ENCODE data around the gene ERCC3.
"Not testable (repeated sequence)": the region's sequence is repeated elsewhere in the genome, so short reads cannot be mapped to it uniquely, and the experiment has no call there.

Gene ERCC3

GRCh38 chr2:127280693-127281092 is 13.3 kb downstream of the ERCC3 start:
- DNase-seq (ENCODE audit: low spot score) (no peak), FAIRE-seq (no peak)

DNA sequence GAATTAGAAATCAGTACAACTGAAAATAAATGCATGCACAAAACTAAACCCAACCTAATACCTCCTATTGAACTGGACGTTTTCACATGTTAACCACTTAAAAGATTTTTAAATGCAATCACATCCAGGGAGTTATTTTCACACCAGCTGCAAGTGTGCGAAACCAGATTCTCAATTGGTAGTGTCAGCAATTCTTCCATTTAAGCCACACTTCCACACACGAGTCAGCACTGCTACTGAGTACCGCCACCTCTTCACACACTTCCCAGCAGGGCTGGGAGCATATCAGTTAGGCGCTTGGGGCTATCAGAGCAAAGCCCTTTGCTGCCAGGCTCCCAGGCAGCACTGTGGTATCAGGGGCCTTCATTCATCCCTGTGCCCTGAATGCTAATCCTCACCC is 14.2 kb downstream of the ERCC3 start:
- FAIRE-seq (no peak), DNase-seq (ENCODE audit: low spot score) (no peak)

- DNase-seq (ENCODE audit: low spot score) (no peak), FAIRE-seq (no peak)
These were observed 15.0 kb downstream of the ERCC3 start for GRCh38 chr2:127278959-127279358.

- no peak for DNase-seq (ENCODE audit: low spot score)
- no peak for FAIRE-seq
These were observed 16.9 kb downstream of the ERCC3 start for GRCh38 chr2:127277028-127277427.

- FAIRE-seq (no peak), DNase-seq (ENCODE audit: low spot score) (no peak)
These were observed 18.2 kb downstream of the ERCC3 start for GRCh38 chr2:127275789-127276188.

- DNase-seq (ENCODE audit: low spot score) (no peak), FAIRE-seq (no peak)
These were observed 18.6 kb downstream of the ERCC3 start for GRCh38 chr2:127275356-127275755.

DNA sequence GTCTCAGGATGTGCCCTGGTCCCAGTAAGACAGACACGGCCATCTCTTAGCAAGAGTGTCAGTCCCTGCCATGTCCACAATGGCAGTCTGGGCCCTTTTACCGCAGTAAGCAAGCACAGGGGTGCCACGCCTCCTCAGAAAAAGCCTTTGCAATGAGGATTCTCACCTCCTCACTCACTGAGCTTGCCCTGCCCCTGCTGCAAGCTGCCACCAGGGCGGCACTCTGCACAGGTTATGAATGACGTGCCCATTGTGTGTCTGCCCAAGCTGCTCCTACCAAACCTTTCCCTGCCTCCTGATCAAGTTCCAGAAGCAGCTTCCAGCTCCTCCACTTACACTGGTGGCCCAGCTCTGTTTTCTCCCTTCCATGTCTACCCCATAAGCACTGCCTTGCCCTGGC is 23.3 kb downstream of the ERCC3 start:
- FAIRE-seq (no peak), DNase-seq (ENCODE audit: low spot score) (no peak)

DNA sequence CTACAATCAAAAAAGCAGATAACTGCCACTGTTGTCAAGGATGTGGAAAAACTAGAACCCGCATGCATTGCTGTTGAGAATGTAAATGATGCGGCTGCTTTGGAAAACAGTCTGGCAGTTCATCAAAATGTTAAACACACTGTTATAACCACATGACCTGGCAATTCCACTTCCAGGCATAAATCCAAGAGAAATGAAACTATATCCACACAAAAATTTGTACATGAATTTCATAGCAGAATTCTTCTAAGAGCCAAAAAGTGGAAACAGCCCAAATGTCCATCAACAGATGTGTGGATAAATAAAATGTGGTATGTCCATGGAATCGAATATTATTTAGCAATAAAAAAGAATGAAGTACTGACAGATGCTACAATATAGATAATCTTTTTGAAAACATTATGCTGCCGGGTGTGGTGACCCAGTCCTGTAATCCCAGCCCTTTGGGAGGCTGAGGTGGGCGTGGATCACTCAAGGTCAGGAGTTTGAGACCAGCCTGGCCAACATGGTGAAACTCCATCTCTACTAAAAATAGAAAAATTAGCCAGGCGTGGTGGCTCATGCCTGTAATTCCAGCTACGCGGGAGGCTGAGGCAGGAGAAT is 32.0 kb downstream of the ERCC3 start:
- FAIRE-seq (no peak), DNase-seq (ENCODE audit: low spot score) (no peak)

- FAIRE-seq, result no peak
- DNase-seq (ENCODE audit: low spot score), result no peak
These were observed 34.6 kb downstream of the ERCC3 start for GRCh38 chr2:127259355-127259754.

DNA sequence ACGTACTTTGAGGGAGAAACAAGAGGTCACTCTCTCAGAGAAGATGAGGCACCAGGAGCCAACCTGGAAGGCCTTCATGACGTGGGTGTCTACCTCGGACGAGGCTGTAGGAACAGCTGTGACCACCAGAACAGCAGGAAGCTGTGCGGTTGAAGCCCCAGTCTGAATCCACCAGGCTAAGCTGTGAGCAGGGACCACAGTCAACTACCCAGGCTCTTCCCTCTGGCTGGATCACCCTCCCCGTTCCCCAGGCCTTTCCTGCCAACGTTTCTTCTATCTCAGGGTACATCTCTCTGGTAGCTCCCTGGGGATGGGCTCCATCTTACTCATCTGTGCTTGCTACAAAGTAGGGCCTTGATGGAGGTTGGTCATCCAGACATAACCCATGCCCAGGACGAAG is 37.1 kb downstream of the ERCC3 start:
- FAIRE-seq (no peak), DNase-seq (ENCODE audit: low spot score) (no peak)

GRCh38 chr2:127256381-127256780 is 37.6 kb downstream of the ERCC3 start:
- no peak for FAIRE-seq
- no peak for DNase-seq (ENCODE audit: low spot score)

- FAIRE-seq (no peak), DNase-seq (ENCODE audit: low spot score) (no peak)
These were observed 38.2 kb downstream of the ERCC3 start for GRCh38 chr2:127255721-127256120.

DNA sequence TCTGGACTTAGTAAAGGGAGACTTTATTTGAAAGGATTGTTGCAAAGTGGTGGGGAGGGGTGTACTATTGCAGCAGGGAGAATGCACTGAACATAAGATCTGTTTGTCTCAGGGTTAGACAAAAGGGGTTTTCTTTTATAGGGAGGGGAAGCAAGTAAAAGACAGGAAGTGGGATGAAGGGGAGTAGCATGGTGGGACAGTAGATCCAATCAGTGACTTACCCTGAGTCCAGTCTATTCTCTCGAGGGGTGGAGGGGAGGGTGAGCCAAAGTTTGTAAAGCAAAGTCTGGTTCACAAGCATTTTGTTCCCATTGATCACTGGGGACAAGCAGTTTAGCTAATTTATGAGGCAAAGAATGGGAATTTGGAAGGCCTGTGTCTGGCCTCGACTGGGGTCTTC is 38.8 kb downstream of the ERCC3 start:
- FAIRE-seq (no peak), DNase-seq (ENCODE audit: low spot score) (no peak)

DNA sequence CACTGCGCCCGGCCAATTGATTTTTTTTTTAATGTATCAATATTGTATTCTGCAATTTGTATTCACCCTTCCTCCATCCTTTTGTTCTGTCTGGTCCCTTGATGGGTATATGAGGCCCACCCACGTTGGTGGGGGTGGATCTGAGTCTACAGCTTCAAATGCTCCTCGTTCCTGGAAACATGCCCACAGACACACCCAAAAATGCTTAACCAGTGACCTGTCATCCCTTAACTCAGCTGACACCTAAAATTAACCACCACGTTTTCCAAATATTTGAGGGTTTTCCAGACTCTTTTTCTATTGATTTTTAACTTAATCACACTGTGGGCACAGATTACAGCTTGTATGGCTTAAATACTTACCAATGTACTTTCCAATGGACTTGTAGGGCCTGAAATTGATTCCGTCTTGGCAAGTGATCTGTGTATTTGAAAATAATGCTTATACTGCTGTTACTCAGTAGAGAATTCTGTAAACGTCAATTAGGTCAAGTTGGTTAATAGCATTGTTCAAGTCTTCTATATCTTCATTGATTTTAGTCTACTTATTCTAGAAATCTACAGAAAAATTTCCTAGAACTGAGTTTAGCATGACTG is 39.5 kb downstream of the ERCC3 start:
- FAIRE-seq (no peak), DNase-seq (ENCODE audit: low spot score) (no peak)

DNA sequence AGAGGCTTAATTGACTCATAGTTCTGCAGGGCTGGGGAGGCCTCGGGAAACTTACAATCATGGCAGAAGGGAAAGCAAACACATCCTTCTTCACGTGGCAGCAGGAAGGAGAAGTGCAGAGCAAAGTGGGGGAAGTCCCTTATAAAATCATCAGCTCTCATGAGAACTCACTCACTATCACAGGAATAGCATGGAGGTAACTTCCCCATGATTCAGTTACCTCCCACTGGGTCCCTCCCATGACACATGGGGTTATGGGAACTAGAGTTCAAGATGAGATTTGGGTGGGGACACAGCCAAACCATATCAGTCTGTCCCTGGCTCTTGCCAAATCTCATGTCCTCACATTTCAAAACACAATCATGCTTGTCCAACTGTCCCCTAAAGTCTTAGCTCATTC is 52.8 kb downstream of the ERCC3 start:
- not testable (repeated sequence) for DNase-seq (ENCODE audit: low spot score); FAIRE-seq

- FAIRE-seq, result no peak
- DNase-seq (ENCODE audit: low spot score), result no peak
These were observed 54.5 kb downstream of the ERCC3 start for GRCh38 chr2:127239395-127239794.

DNA sequence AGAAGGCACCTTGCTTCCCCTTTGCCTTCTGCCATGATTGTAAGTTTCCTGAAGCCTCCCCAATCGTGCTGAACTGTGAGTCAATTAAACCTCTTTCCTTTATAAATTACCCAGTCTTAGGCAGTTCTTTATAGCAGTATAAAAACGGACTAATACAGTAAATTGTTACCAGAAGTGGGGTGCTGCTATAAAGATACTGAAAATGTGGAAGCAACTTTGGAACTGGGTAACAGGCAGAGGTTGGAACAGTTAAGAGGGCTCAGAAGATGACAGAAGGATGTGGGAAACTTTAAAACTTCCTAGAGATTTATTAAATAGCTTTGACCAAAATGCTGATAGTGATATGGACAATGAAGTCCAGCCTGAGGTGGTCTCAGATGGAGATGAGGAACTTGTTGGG is 56.2 kb downstream of the ERCC3 start:
- not testable (repeated sequence) for DNase-seq (ENCODE audit: low spot score); FAIRE-seq

- DNase-seq (ENCODE audit: low spot score) (no peak), FAIRE-seq (no peak)
These were observed 58.8 kb downstream of the ERCC3 start for GRCh38 chr2:127235082-127235702.

GRCh38 chr2:127233710-127234109 is 60.2 kb downstream of the ERCC3 start:
- FAIRE-seq, result no peak
- DNase-seq (ENCODE audit: low spot score), result no peak

DNA sequence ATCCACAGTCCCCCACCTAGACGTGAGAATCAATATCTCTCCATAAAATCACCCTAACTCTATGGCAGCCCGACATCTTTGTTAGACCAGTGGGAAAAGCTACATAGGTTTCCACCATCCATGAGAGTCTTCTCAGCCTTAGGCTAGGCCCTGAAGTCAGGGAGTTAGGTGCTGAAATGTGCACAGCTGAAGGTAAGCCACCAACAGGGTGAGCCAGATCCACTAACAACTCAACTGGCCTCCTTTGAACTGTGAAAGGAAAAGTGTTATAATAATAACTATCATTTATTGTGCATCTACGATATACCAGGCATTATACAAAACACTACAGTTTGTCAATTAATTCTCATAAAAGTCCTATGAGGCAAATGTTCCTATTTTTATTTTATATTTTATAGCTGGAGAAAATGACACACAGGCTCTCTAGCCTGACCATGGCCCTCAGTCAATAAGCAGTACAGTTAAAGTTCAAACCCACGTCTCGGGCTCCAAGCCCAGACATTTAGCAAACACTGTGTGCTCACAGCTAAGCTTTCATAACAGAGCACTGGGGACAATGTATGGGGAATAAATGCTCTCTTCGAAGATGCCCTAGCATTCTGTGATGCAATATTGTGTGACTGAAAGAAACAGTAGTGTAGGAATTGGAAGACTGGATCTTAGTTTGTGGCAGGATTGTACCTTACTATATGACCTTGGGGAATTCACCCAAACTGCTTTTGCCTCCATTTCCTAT is 62.6 kb downstream of the ERCC3 start:
- no peak for DNase-seq (ENCODE audit: low spot score)
- FAIRE-seq, result no peak

- DNase-seq (ENCODE audit: low spot score) (no peak), FAIRE-seq (no peak)
These were observed 64.4 kb downstream of the ERCC3 start for GRCh38 chr2:127229555-127229954.

DNA sequence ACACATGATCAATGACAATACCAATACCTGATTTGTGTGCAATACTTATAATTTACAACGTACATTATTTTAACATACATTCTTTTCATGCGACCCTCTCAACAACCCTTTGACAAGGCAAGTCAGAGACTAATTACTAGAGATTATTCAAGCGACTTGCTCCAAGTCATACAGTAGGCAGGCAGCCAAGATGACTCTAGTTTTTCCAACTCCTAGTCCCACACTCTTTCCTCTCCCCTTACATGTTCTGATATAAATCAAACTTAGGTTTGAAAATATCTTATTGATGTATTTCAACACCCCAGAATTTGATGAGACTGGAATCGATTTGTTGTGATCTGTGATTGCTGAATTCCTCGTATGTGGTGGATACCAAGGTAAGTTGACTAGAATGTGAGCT is 65.8 kb downstream of the ERCC3 start:
- DNase-seq (ENCODE audit: low spot score) (no peak), FAIRE-seq (no peak)
